ENCODE results near the gene KLHL20.
"Not testable (repeated sequence)": the region's sequence is repeated elsewhere in the genome, so short reads cannot be mapped to it uniquely, and the experiment has no call there.

Gene KLHL20

GRCh38 chr1:173714759-173715537 lies at the start of gene KLHL20:
KLHL20 (plus strand) TSS chr1:173714981; CDS start chr1:173716044, 1,063 bp downstream.
- no peaks in the 10 kb centered on the region for H3K36me3 ChIP-seq (ENCODE audit: control insufficient read depth in 2 of 2, insufficient read depth in 2 of 2, low read length in 2 of 2)
- peaks cover 2 to 14% of the 10 kb centered on the region in 2 donors for H3K27me3 ChIP-seq (ENCODE audit: control insufficient read depth in 2 of 2, insufficient read depth in 2 of 2, low read length in 2 of 2)
- H3K4me3 ChIP-seq (ENCODE audit: low read length in 2 of 2) = peak within 1 kb of the TSS; percentile 86 to 98
- H3K4me1 ChIP-seq (ENCODE audit: control insufficient read depth in 2 of 2, insufficient read depth in 2 of 2, low read length in 2 of 2) = peaks cover 0 to 4% of the 10 kb centered on the region in 2 donors
- H3K9me3 ChIP-seq (ENCODE audit: control insufficient read depth in 2 of 2, low read length in 2 of 2) = no peaks in the 10 kb centered on the region
- peak within 1 kb of the TSS; percentile 84 to 95 for H3K9ac ChIP-seq (ENCODE audit: low read depth in 1 of 2, low read length in 2 of 2)
- H3K27ac ChIP-seq (ENCODE audit: low read depth in 2 of 2, low read length in 2 of 2) = peak within 1 kb of the TSS; percentile 86 to 91

GRCh38 chr1:173666646-173667045 lies 48.1 kb upstream of the KLHL20 start:
- Histone ChIP-seq H3K4me1 (ENCODE audit: control insufficient read depth in 2 of 2, insufficient read depth in 2 of 2, low read length in 2 of 2) (no peaks in the 10 kb centered on the region), H3K9ac (ENCODE audit: low read depth in 1 of 2, low read length in 2 of 2) (no peak overlapping the region), H3K9me3 (ENCODE audit: control insufficient read depth in 2 of 2, low read length in 2 of 2) (no peaks in the 10 kb centered on the region), H3K4me3 (ENCODE audit: low read length in 2 of 2) (no peak overlapping the region), H3K36me3 (ENCODE audit: control insufficient read depth in 2 of 2, insufficient read depth in 2 of 2, low read length in 2 of 2) (no peaks in the 10 kb centered on the region), H3K27me3 (ENCODE audit: control insufficient read depth in 2 of 2, insufficient read depth in 2 of 2, low read length in 2 of 2) (peaks cover 9 to 21% of the 10 kb centered on the region in 2 donors), H3K27ac (ENCODE audit: low read depth in 2 of 2, low read length in 2 of 2) (no peak overlapping the region)

GRCh38 chr1:173669491-173669941 lies 45.3 kb upstream of the KLHL20 start, which contains the start of gene ANKRD45:
ANKRD45 (minus strand) TSS chr1:173669851; CDS start chr1:173659418, 10,433 bp downstream.
- no peak within 1 kb of the TSS for H3K9ac ChIP-seq (ENCODE audit: low read depth in 1 of 2, low read length in 2 of 2)
- no peak within 1 kb of the TSS for H3K27ac ChIP-seq (ENCODE audit: low read depth in 2 of 2, low read length in 2 of 2)

GRCh38 chr1:173674496-173674895 lies 40.3 kb upstream of the KLHL20 start:
- H3K9me3 ChIP-seq (ENCODE audit: control insufficient read depth in 2 of 2, low read length in 2 of 2); H3K4me1 ChIP-seq (ENCODE audit: control insufficient read depth in 2 of 2, insufficient read depth in 2 of 2, low read length in 2 of 2); H3K4me3 ChIP-seq (ENCODE audit: low read length in 2 of 2); H3K27me3 ChIP-seq (ENCODE audit: control insufficient read depth in 2 of 2, insufficient read depth in 2 of 2, low read length in 2 of 2); H3K36me3 ChIP-seq (ENCODE audit: control insufficient read depth in 2 of 2, insufficient read depth in 2 of 2, low read length in 2 of 2); H3K9ac ChIP-seq (ENCODE audit: low read depth in 1 of 2, low read length in 2 of 2); H3K27ac ChIP-seq (ENCODE audit: low read depth in 2 of 2, low read length in 2 of 2): not testable (repeated sequence)

More at GRCh38 chr1:173669491-173669941, 45.3 kb upstream of the KLHL20 start, which contains the start of gene ANKRD45:
- Histone ChIP-seq H3K36me3 (ENCODE audit: control insufficient read depth in 2 of 2, insufficient read depth in 2 of 2, low read length in 2 of 2) (no peaks in the 10 kb centered on the region), H3K27me3 (ENCODE audit: control insufficient read depth in 2 of 2, insufficient read depth in 2 of 2, low read length in 2 of 2) (peaks cover 9 to 21% of the 10 kb centered on the region in 2 donors), H3K4me1 (ENCODE audit: control insufficient read depth in 2 of 2, insufficient read depth in 2 of 2, low read length in 2 of 2) (no peaks in the 10 kb centered on the region), H3K9me3 (ENCODE audit: control insufficient read depth in 2 of 2, low read length in 2 of 2) (no peaks in the 10 kb centered on the region), H3K4me3 (ENCODE audit: low read length in 2 of 2) (no peak within 1 kb of the TSS)

- H3K27ac ChIP-seq (ENCODE audit: low read depth in 2 of 2, low read length in 2 of 2); H3K9ac ChIP-seq (ENCODE audit: low read depth in 1 of 2, low read length in 2 of 2); H3K4me3 ChIP-seq (ENCODE audit: low read length in 2 of 2); H3K9me3 ChIP-seq (ENCODE audit: control insufficient read depth in 2 of 2, low read length in 2 of 2); H3K4me1 ChIP-seq (ENCODE audit: control insufficient read depth in 2 of 2, insufficient read depth in 2 of 2, low read length in 2 of 2); H3K27me3 ChIP-seq (ENCODE audit: control insufficient read depth in 2 of 2, insufficient read depth in 2 of 2, low read length in 2 of 2); H3K36me3 ChIP-seq (ENCODE audit: control insufficient read depth in 2 of 2, insufficient read depth in 2 of 2, low read length in 2 of 2): not testable (repeated sequence)
Observed at GRCh38 chr1:173680152-173680551, 34.6 kb upstream of the KLHL20 start.

- H3K27ac ChIP-seq (ENCODE audit: low read depth in 2 of 2, low read length in 2 of 2) = no peak overlapping the region
- no peak overlapping the region for H3K9ac ChIP-seq (ENCODE audit: low read depth in 1 of 2, low read length in 2 of 2)
- no peaks in the 10 kb centered on the region for H3K36me3 ChIP-seq (ENCODE audit: control insufficient read depth in 2 of 2, insufficient read depth in 2 of 2, low read length in 2 of 2)
- no peak overlapping the region for H3K4me3 ChIP-seq (ENCODE audit: low read length in 2 of 2)
- H3K4me1 ChIP-seq (ENCODE audit: control insufficient read depth in 2 of 2, insufficient read depth in 2 of 2, low read length in 2 of 2) = peaks cover 0 to 4% of the 10 kb centered on the region in 2 donors
- no peaks in the 10 kb centered on the region for H3K9me3 ChIP-seq (ENCODE audit: control insufficient read depth in 2 of 2, low read length in 2 of 2)
- H3K27me3 ChIP-seq (ENCODE audit: control insufficient read depth in 2 of 2, insufficient read depth in 2 of 2, low read length in 2 of 2) = no peaks in the 10 kb centered on the region
Observed at GRCh38 chr1:173682184-173682583, 32.6 kb upstream of the KLHL20 start.

- not testable (repeated sequence) for H3K27ac ChIP-seq (ENCODE audit: low read depth in 2 of 2, low read length in 2 of 2); H3K9me3 ChIP-seq (ENCODE audit: control insufficient read depth in 2 of 2, low read length in 2 of 2); H3K4me1 ChIP-seq (ENCODE audit: control insufficient read depth in 2 of 2, insufficient read depth in 2 of 2, low read length in 2 of 2); H3K27me3 ChIP-seq (ENCODE audit: control insufficient read depth in 2 of 2, insufficient read depth in 2 of 2, low read length in 2 of 2); H3K36me3 ChIP-seq (ENCODE audit: control insufficient read depth in 2 of 2, insufficient read depth in 2 of 2, low read length in 2 of 2); H3K9ac ChIP-seq (ENCODE audit: low read depth in 1 of 2, low read length in 2 of 2); H3K4me3 ChIP-seq (ENCODE audit: low read length in 2 of 2)
Observed at GRCh38 chr1:173683838-173684237, 30.9 kb upstream of the KLHL20 start.

- not testable (repeated sequence) for H3K27me3 ChIP-seq (ENCODE audit: control insufficient read depth in 2 of 2, insufficient read depth in 2 of 2, low read length in 2 of 2); H3K4me3 ChIP-seq (ENCODE audit: low read length in 2 of 2); H3K9ac ChIP-seq (ENCODE audit: low read depth in 1 of 2, low read length in 2 of 2); H3K36me3 ChIP-seq (ENCODE audit: control insufficient read depth in 2 of 2, insufficient read depth in 2 of 2, low read length in 2 of 2); H3K4me1 ChIP-seq (ENCODE audit: control insufficient read depth in 2 of 2, insufficient read depth in 2 of 2, low read length in 2 of 2); H3K27ac ChIP-seq (ENCODE audit: low read depth in 2 of 2, low read length in 2 of 2); H3K9me3 ChIP-seq (ENCODE audit: control insufficient read depth in 2 of 2, low read length in 2 of 2)
Observed at GRCh38 chr1:173685121-173685520, 29.7 kb upstream of the KLHL20 start.

- H3K36me3 ChIP-seq (ENCODE audit: control insufficient read depth in 2 of 2, insufficient read depth in 2 of 2, low read length in 2 of 2) = no peaks in the 10 kb centered on the region
- no peak overlapping the region for H3K9ac ChIP-seq (ENCODE audit: low read depth in 1 of 2, low read length in 2 of 2)
- H3K27ac ChIP-seq (ENCODE audit: low read depth in 2 of 2, low read length in 2 of 2) = no peak overlapping the region
- no peaks in the 10 kb centered on the region for H3K9me3 ChIP-seq (ENCODE audit: control insufficient read depth in 2 of 2, low read length in 2 of 2)
- H3K27me3 ChIP-seq (ENCODE audit: control insufficient read depth in 2 of 2, insufficient read depth in 2 of 2, low read length in 2 of 2) = no peaks in the 10 kb centered on the region
- peaks cover 0 to 6% of the 10 kb centered on the region in 2 donors for H3K4me1 ChIP-seq (ENCODE audit: control insufficient read depth in 2 of 2, insufficient read depth in 2 of 2, low read length in 2 of 2)
- no peak overlapping the region for H3K4me3 ChIP-seq (ENCODE audit: low read length in 2 of 2)
Observed at GRCh38 chr1:173688300-173688699, 26.5 kb upstream of the KLHL20 start.

GRCh38 chr1:173693238-173693637 lies 21.5 kb upstream of the KLHL20 start:
- no peak overlapping the region for H3K9ac ChIP-seq (ENCODE audit: low read depth in 1 of 2, low read length in 2 of 2)
- peaks cover 0 to 2% of the 10 kb centered on the region in 2 donors for H3K4me1 ChIP-seq (ENCODE audit: control insufficient read depth in 2 of 2, insufficient read depth in 2 of 2, low read length in 2 of 2)
- no peaks in the 10 kb centered on the region for H3K9me3 ChIP-seq (ENCODE audit: control insufficient read depth in 2 of 2, low read length in 2 of 2)
- H3K36me3 ChIP-seq (ENCODE audit: control insufficient read depth in 2 of 2, insufficient read depth in 2 of 2, low read length in 2 of 2) = no peaks in the 10 kb centered on the region
- H3K27me3 ChIP-seq (ENCODE audit: control insufficient read depth in 2 of 2, insufficient read depth in 2 of 2, low read length in 2 of 2) = no peaks in the 10 kb centered on the region
- no peak overlapping the region for H3K27ac ChIP-seq (ENCODE audit: low read depth in 2 of 2, low read length in 2 of 2)
- no peak overlapping the region for H3K4me3 ChIP-seq (ENCODE audit: low read length in 2 of 2)

Measured in mucosa of rectum (tissue), 2 donors.